ENCODE data around the gene CASP3.
"Not testable (repeated sequence)": the region's sequence is repeated elsewhere in the genome, so short reads cannot be mapped to it uniquely, and the experiment has no call there.

The CASP3 gene

DNA sequence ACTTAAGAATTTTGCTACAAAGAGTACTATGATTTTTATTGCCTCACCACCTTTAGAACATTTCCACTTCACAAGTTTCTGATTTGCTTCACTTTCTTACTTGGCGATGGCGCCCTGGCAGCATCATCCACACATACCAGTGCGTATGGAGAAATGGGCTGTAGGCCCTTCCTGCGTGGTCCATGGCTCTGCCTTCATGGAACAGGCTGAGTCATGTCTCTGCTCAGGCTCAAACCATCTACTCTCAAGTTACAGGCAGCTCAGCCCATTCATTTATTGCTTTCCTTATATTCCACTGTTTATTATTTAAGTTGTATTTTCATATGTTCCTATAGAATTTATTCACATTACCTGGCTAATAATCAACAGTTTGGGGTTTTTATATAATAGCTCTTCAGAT, 21.1 kb downstream of the CASP3 start:
- no peak for DNase-seq

DNA sequence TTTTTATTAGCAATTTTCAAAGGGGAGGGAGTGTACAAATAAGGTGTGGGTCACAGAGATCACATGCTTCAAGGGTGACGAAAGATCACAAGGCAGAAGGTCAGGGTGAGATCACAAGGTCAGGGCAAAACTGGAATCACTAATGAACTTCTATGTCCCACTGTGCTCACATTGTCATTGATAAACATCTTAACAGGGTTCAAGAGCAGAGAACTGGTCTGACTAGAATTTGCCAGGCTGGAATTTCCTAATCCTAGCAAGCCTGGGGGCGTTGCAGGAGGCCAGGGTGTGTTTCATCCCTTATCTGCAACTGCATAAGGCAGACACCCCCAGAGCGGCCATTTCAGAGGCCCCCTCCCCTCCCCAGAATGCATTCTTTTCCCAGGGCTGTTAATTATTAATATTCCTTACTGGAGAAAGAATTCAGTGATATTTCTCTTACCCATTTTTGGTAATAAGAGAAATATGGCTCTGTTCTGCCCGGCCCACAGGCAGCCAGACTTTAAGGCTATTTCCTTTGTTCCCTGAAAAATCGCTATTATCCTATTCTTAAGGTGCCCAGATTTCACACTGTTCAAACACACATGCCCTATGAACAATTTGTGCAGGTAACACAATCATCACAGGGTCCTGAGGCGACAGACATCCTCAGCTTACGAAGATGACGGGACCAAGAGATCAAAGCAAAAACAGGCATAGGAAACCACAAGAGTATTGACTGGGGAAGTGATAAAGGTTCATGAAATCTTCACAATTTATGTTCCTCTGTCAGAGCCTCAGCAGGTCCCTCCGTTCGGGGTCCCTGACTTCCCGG, 23.3 kb downstream of the CASP3 start:
- DNase-seq, result not testable (repeated sequence)

DNA sequence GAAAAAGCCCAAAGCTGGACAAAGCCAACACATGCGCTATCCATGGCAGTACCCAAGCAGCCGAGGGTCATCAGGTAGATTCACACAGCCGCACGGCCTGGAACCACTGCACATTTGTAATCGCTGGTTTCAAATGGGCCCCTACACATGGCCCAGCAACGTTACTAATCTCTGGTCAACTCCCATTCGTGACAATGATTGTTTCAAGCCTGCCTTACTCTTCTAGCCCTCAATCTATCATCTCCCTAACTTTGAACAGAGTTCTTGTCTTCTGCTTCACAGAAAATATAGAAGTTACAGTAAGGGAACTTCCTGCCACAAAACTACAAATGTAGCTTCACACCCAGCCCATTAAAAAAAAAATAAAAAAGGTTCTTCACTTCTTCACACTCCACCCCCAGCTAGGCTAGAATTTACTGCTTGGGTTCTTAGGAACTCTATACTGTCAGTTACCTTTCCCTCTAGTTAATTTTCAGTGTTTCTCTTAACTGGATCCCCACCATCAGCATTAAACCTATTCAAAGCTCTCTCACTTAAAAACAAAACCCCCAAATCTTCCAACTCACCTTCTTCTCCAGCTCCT, 24.2 kb downstream of the CASP3 start:
- DNase-seq, result no peak

DNA sequence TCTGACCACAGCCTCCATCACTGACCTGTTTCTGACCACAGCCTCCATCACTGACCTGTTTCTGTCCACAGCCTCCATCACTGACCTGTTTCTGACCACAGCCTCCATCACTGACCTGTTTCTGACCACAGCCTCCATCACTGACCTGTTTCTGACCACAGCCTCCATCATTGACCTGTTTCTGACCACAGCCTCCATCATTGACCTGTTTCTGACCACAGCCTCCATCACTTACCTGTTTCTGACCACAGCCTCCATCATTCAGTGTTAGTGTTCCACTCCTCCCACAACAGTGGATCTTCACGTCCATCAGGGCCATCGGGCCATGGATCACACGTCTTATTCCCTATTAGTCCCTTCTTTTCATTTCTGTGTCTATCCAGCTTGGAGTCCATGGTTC, 24.7 kb downstream of the CASP3 start:
- DNase-seq, result not testable (repeated sequence)

DNA sequence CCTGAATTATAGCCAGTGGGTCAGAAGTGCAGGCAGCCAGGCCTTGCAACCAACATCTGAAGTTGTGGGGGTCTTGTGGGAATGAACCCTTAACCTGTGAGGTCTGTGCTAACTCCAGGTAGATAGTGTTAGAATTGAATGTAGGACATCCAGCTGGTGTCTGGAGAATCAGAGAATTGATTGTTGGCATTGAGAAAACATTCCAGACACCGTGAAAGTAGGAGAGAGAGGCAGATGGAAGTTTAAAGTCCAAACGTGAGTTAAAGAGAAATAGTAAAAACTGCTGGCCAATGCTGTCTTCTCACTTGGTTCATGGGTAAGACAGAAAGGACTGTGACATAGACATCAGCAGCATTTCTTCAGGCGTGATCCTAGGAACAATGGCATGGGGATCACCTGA, 27.7 kb downstream of the CASP3 start:
- DNase-seq, result no peak

DNA sequence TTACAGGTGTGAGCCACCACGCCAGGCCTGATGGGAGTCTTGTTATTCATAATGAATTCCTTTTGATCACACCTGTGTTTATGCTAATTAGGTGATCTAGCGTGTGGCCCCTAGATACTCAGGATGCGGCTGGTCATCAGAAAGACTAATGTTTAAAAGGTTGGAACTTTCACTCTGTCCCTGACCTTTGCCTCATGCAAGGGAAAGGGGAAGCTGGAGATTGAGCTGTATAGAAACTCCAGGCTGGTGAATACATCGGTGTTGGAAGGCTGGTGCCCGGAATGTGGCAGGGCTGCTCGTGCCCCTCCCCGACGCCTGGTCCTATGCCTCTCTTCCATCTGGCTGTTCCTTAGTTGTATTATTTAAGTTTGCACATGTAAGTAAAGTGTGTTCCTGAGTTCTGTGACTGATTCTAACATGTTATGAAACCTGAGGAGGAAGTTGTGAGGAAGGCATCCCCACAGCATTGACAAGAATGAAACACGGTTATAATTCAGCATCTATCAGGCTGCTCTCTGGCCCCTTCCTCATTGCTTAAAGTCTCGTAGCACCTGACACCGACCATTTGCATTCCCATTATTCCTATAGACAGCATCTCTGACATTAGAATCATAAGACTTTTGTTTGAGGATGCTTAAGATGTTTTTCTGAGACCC, 28.9 kb downstream of the CASP3 start:
- no peak for DNase-seq

DNA sequence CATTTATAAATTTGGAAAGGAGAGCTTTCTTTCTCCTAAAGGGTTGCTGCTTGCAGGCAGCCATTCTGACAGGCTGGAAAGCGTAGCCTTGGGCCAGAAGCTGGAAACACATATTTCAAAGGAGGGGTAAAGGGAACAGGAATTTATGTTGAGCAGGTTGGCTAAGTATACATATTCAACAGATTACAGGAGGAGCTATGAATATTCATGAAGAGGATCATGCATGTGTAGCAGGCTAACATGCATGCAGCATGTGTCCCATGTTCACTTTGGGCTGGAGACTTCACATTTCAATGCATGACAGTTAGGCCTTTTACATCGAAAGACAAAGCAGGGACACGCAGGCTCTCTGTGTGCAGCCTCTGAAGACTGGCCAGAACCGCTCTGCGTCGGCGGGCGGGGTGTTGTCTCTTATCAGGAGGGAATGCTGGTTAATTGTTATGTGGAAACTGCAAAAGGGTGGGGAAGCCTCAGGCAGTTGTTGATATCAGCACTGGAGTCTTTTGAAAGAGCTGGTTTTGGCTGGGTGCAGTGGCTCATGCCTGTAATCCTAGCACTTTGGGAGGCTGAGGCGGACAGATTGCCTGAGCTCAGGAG, 31.5 kb downstream of the CASP3 start:
- DNase-seq, result no peak

DNA sequence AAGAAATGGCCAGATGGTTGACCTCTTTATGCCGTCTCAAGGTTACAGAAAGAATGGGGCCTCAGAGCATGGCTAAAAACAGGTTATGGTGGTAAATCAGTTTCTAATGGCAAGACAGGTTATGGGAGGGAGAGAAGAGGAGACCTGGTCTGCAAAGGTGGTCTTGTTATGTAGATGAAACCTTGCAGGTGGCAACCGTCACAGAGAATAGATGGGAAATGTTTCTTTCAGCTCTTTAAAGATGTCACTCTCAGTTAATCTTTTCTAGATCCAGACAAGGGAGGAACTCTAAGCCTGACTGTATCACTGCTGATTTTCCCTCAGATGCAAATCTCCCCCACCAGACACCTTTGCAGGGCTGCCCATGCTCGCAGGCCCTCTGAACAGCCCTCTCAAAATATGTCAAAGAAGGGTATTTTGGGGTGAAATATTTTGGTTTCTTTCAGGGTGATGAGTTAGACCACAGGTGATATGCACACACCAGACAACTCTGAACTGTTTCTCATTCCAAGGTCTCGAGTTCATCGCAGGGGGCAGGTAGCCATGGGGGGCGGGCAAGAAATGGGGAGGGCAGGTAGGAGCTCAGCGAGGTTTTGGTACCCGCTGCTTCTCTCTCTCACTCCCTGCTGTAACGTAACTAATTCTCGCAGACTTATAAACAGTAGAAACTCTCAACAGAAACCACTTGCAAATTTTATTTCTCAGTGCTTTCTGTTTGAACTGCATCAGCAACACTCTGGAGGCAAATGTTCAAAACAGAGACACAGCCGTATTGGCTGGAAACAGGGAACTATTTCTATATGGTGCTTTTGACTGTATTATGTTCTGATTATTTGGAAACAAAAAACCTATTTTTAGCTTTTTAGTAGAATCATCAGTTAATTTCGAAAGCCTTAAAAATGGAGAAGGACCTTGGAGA, 32.4 kb downstream of the CASP3 start:
- DNase-seq, result no peak

DNA sequence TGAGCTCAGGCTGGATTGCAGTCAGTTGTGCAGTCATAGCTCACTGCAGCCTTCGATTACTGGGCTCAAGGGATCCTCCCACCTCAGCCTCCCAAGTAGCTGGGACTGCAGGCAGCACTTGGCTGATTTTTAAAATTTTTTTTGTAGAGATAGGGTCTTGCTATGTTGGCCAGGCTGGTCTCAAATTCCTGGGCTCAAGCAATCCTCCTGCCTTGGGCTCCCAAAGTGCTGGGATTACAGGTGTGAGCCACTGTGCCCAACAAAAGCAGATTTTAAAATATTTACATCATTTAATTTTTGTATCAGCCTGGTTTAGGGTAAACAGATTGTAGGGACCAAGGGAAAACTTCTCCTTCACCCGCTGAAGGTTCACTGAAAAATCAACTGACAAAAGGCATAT, 33.1 kb downstream of the CASP3 start:
- DNase-seq, result not testable (repeated sequence)

DNA sequence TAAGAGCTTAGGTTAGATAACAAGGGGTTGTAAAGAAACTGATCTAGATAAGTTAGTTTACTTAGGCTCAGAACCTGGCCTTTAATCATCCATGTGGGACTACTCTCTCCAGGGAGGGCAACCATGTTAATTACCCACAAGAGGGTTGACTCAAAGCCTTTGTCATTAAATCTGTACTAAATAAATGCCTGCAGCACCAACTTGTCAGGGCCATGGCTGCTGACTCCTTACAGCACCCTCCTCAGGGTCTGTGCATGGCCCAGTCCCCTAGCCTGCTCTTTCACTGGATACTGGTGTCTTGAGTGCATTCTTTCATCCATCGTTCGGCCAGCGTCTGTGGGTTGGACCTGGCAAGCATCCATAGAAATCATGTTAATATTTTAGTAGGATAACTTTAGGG, 34.7 kb downstream of the CASP3 start:
- no peak for DNase-seq

DNA sequence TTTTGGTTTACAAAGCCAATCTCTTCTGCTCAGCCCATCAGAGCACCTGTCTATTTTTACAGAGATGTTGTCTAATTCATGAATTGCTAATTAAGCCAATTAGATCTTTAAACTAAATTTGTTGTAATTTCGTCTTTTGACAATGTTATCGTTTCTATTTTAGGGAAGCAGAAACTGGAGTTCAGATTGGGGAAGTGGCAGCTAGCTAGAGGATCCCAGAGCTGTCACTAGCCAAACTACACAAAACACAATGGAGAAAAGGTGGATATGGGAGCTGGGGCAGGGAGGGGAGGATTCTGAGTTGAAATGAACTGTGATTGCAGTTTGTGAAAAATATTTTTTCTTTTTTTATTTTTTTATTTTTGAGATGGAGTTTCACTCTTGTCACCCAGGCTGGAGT, 35.8 kb downstream of the CASP3 start:
- no peak for DNase-seq

DNA sequence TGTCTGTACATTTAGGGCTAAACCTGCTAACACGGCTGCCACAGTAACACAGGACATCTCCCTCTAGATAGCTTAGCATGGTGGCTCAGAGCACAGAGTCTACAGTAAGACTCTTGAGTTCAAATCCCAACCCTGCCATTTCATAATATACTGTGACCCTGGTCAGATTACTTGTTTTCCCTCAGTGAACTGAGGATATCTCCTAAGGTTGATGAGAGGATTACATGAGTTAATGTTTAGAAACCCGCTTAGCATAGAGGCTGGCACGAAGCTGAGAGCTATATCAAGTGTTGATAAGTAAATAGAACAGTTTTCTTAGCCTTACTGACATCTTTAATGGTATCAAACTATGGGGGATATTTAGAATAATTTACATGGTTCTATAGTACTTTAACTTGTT, 37.2 kb downstream of the CASP3 start:
- DNase-seq, result no peak

DNA sequence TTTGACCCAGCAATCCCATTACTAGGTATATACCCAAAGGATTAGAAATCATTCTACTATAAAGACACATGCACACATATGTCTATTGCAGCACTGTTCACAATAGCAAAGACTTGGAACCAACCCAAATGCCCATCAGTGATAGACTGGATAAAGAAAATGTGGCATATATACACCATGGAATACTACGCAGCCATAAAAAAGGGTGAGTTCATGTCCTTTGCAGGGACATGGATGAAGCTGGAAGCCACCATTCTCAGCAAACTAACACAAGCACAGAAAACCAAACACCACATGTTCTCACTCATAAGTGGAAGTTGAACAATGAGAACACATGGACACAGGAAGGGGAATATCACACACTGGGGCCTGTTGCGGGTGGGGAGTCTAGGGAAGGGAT, 41.8 kb downstream of the CASP3 start:
- DNase-seq, result not testable (repeated sequence)

DNA sequence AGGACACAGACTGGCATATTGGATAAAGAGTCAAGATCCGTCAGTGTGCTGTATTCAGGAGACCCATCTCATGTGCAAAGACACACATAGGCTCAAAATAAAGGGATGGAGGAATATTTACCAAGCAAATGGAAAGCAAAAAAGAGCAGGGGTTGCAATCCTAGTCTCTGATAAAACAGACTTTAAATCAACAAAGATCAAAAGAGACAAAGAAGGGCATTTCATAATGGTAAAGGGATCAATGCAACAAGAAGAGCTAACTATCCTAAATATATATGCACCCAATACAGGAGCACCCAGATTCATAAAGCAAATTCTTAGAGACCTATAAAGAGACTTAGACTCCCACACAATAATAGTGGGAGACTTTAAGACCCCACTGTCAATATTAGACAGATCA, 46.4 kb downstream of the CASP3 start:
- DNase-seq, result not testable (repeated sequence)

DNA sequence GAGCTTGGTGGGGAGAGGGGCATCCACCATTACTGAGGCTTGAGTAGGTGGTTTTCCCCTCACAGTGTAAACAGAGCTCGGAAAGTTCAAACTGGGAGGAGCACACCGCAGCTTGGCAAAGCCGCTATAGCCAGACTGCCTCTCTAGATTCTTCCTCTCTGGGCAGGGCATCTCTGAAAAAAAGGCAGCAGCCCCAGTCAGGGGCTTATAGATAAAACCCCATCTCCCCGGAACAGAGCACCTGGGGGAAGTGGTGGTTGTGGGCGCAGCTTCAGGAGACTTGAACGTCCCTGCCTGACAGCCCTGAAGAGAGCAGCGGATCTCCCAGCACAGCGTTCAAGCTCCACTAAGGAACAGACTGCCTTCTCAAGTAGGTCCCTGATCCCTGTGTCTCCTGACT, 48.3 kb downstream of the CASP3 start:
- not testable (repeated sequence) for DNase-seq

DNA sequence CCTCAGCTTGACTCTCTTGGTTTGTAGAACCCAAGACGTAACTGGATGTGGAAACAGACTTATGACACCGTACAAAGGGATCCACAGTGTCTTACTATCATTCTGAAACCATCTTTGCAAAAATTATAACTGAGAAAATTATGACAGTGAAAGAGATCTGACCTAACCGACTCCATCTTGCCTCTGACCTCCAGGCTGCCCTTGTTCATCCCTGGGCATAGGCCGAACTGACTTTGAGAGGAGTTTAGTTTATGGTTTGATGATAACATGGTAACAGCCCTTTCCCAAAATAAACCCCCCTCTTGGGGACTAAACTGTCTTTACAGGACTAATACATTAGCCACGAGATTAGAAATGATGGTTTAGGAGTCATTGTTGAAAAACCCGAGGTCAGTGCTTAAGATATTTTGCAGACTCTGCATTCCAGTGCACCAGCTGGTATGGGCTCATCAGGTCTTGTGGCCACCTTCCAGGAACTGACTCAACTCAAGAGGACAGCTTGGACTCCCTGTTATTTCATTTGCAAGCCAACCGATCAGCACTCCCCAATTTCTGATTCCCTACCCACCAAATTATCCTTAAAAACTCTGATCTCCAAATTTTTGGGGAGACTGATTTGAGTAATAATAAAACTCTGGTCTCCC, 49.6 kb downstream of the CASP3 start:
- no peak for DNase-seq

DNA sequence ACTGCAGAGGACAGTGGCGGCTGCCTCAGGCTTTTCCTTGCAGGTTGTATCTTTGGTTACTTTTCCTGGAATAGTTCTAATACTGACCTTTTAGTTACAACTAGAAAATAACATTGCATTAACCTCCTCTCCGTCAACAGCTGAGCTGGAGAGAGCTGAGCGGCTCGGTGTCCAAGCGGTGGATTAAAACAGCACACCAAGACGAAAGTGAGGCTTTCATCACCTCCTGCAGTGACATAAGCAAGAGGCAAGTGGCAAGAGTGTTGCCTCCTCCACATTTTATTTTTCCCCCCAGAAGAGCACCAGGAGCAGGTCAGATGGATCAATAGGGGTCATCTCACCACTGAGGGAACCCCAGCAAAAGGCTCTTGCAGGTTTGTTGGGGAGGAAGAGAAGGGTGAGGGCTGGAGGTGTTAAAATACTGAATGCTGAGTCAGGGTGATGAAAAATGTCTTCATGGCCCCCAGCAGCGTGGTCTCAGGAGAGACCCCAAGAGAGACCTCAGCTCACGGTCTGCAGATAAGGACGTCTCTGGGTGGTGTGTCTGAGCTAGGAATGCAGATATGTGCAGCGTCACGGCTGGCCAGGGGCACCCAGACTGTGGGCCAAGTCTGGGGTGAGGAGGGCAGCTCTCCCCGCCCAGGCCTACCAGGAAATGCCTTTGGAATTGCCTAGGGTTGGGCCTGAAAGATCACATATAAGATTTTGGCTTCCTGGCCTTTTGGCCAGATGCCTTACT, 50.3 kb downstream of the CASP3 start:
- no peak for DNase-seq

DNA sequence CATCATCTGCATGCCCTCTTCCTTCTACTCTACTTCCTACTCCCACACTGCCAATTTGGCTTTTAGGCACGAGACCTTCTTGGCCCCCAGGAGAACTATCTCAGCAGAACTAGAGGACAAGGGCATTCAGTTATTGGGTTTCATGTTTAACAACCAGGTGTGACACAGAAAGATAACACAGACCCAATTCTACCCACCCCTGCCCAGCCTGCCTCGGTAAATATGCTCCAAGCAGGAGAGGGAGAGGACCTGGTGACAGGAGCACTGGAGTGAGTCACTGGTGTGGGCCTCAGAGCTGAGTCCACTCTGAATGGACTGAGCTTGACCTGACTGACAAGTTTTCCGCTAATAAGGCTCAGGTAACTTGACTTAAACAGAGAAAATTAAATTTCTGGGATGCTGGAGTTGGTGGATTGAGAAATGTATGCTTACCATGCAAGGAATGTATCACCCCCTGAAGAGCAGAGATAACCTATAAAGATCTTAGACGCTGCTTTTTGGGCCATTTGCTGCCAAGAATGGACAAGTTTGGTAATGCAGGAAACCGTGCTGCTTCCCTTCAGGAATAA, 52.5 kb downstream of the CASP3 start:
- DNase-seq, result no peak

DNA sequence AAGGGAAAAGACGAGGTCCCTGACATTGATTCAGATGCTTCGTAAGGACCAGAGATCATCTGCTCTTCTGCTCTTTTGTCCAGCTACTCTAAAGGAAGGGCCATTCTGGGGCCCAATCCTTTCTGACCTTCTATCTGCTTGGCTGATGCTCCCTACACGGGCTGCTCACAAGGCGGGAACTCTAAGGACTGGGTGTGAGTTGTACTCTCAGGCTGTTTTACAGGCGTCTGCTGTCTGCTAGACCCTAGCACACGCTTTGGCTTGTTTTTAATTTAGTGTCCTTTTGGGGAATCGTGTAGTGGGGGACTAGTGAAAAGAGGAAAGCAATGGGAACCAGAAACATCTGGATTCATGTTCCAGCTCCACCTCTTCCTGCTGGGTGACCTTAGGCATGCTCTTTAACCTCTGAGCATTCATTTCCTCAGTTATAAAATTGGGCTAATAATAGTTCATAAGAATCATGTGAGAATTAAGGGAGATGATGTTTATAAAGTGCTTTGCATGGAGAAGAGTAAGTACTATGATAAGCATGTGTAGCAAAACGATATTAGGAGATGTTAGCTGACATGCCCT, 53.1 kb downstream of the CASP3 start:
- no peak for DNase-seq

DNA sequence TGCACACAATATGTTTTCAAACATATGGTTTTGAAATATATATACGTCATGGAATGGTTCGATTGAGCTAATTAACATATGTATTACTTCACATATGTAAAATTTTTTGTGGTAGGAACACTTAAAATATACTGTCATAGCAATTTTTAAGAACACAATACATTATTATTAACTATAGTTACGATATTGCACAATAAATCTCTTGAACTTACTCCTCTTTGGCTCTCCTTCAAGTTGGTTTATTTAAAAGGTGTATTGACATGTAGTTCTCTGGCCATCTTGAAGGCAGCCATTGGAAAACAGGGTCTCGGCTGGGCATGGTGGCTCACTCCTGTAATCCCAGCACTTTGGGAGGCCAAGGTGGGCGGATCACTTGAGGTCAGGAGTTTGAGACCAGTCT, 53.8 kb downstream of the CASP3 start:
- DNase-seq, result no peak

DNA sequence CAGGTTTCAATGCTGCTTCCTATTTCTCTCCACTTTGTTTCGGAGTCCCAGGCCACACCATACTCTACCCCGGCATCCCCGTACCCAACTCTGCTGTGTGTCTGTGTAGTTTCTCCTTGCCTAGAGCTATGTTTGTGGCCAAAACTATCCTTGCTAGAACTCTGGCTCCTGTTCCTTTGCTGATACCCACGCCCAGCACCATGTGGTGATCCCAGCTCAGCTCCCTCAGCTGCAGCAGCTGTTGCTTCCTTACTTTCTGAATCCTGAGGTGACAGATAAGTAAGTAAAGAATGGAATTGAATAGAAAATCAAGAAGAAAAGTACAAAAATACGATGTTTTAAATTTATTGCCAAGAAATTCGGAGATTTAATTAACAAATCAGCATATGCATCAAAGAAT, 55.8 kb downstream of the CASP3 start:
- DNase-seq, result no peak

All from NCI-H446 (cell line).